Endothelial cell of umbilical vein (primary cell): Measurements from ENCODE around the gene VAC14. TPM values are rescaled to one million over a fixed set of nuclear protein-coding genes. Genes with fewer than 3 reads are reported as not detected.

Experiments used
- BruUV-seq: library from RNA; stranded (reverse); fragments of 400-500 nt; replicated peaks from 2 replicates; lab custom pipeline; 2021; lab: Mats Ljungman, UMichigan
- CTCF ChIA-PET: fragments of 300-600, 350-600 bp; sonication (Branson Sonifier 250); formaldehyde crosslinking; loops from one replicate; lab custom pipeline; 2021; ENCODE audit warnings: antibody characterized with exemption, inconsistent platforms; lab: Charles Lee
- POLR2A ChIA-PET: fragments of 300-600, 350-600 bp; sonication (Branson Sonifier 250); formaldehyde crosslinking; loops from one replicate; lab custom pipeline; 2021; ENCODE audit warnings: antibody characterized with exemption, inconsistent platforms; lab: Charles Lee
- DNase-seq: peaks from one replicate; pipeline ENCODE4 v3.0.0-alpha.2; 2011; ENCODE audit warnings: low read depth, low spot score
- FAIRE-seq: peaks from 2 replicates; lab custom pipeline; 2011; peaks lifted over from hg19 to GRCh38; lab: Jason Lieb, UNC
- H2AFZ ChIP-seq: 2 replicates; pipeline ENCODE4 v1.6.0; 2012; ENCODE audit warnings: low read depth, low read length, control low read depth, inconsistent platforms
- H3K27ac ChIP-seq: 2 replicates; pipeline ENCODE4 v1.5.1; 2011; ENCODE audit warnings: low read depth, mild to moderate bottlenecking, control low read depth, low read length, moderate library complexity; ENCODE audit not compliant: insufficient read depth
- H3K27me3 ChIP-seq, 2 experiments: 2 replicates each; pipeline versions ENCODE4 v1.6.0 to v1.6.1; 2011; ENCODE audit warnings: low read length in 2 of 2, mixed read lengths in 1 of 2; ENCODE audit not compliant: control insufficient read depth in 2 of 2, insufficient read depth in 2 of 2
- H3K36me3 ChIP-seq, 2 experiments: 2 replicates in 1 of 2; 3 replicates in 1 of 2; pipeline ENCODE4 v1.5.1; 2011; ENCODE audit warnings: low read length in 2 of 2, mild to moderate bottlenecking in 1 of 2, moderate library complexity in 1 of 2; ENCODE audit not compliant: control insufficient read depth in 2 of 2, insufficient read depth in 2 of 2; ENCODE audit errors: extremely low read depth in 1 of 2
- H3K4me1 ChIP-seq: 3 replicates; pipeline ENCODE4 v1.5.1; 2011; ENCODE audit warnings: mild to moderate bottlenecking, low read length; ENCODE audit not compliant: control insufficient read depth, insufficient read depth; ENCODE audit errors: extremely low read depth
- H3K4me2 ChIP-seq: 2 replicates; pipeline ENCODE4 v1.6.1; 2011; ENCODE audit warnings: low read length, control low read depth, mixed read lengths; ENCODE audit not compliant: insufficient read depth
- H3K4me3 ChIP-seq, 3 experiments: fragments of 200-600 bp in 1 of 3; sonication (generic), shearing (Covaris generic) in 1 of 3; replicated peaks in 1 of 3; 2 replicates each; pipeline ENCODE4 v1.5.1; 2011 to 2016; ENCODE audit warnings: control low read depth in 3 of 3, low read length in 3 of 3, mild to moderate bottlenecking in 2 of 3, inconsistent platforms in 1 of 3, low read depth in 1 of 3, moderate library complexity in 1 of 3; ENCODE audit not compliant: insufficient read depth in 1 of 3
- H3K79me2 ChIP-seq: 2 replicates; pipeline ENCODE4 v1.6.0; 2012; ENCODE audit warnings: low read length, inconsistent platforms; ENCODE audit not compliant: control insufficient read depth, insufficient read depth
- H3K9ac ChIP-seq: replicated peaks from 2 replicates; pipeline ENCODE3; 2011; ENCODE audit warnings: low read length, control low read depth; ENCODE audit not compliant: insufficient read depth; ENCODE audit errors: extremely low read depth
- H3K9me1 ChIP-seq: replicated peaks from 3 replicates; pipeline ENCODE4 v1.6.0; 2011; ENCODE audit warnings: mild to moderate bottlenecking, low read length; ENCODE audit not compliant: control insufficient read depth, insufficient read depth; ENCODE audit errors: extremely low read depth
- H3K9me3 ChIP-seq: replicated peaks from 2 replicates; pipeline ENCODE4 v1.5.1; 2012; ENCODE audit warnings: low read length, inconsistent platforms; ENCODE audit not compliant: control insufficient read depth, insufficient read depth
- H4K20me1 ChIP-seq: replicated peaks from 2 replicates; pipeline ENCODE3; 2011; ENCODE audit warnings: mild to moderate bottlenecking, low read length; ENCODE audit not compliant: control insufficient read depth, insufficient read depth; ENCODE audit errors: extremely low read depth
- CTCF ChIP-seq, 2 donors: IDR thresholded peaks; 1 replicate in 1 of 2; 2 replicates in 1 of 2; pipeline ENCODE4 v1.5.1; 2011; ENCODE audit warnings: low read length in 2 of 2, mild to moderate bottlenecking in 2 of 2, moderate library complexity in 2 of 2, control low read depth in 1 of 2, inconsistent platforms in 1 of 2, low read depth in 1 of 2; ENCODE audit not compliant: insufficient read depth in 1 of 2; ENCODE audit errors: extremely low read depth in 1 of 2
- JUN ChIP-seq: IDR thresholded peaks from 2 replicates; pipeline ENCODE4 v1.6.1; 2011; ENCODE audit warnings: borderline replicate concordance, low read depth; ENCODE audit not compliant: insufficient read length, insufficient read depth
- MAX ChIP-seq: IDR thresholded peaks from 2 replicates; pipeline ENCODE4 v1.6.1; 2011; ENCODE audit not compliant: insufficient read depth, insufficient read length
- POLR2A ChIP-seq: IDR thresholded peaks from 2 replicates; pipeline ENCODE4 v1.6.1; 2012; ENCODE audit warnings: low read depth, mild to moderate bottlenecking, control low read depth, low read length
- POLR2AphosphoS5 ChIP-seq: IDR thresholded peaks from 2 replicates; pipeline ENCODE4 v1.6.1; 2012; ENCODE audit warnings: low read depth, mild to moderate bottlenecking, control low read depth, low read length, moderate library complexity; ENCODE audit not compliant: insufficient read depth
- dilution Hi-C: fragments of 300-500 bp; cut with MboI; formaldehyde crosslinking; loops from one replicate; pipeline ENCODE4 v1.15.0; 2019; ENCODE audit warnings: low sequenced_read_pairs; ENCODE audit not compliant: extremely low pct_ligation_motif_present
- intact Hi-C: fragments of 100-400 bp; cut with micrococcal nuclease; formaldehyde crosslinking; loops from one replicate; pipeline ENCODE4 v1.10.0; 2022
- polyA plus RNA-seq, 4 experiments: library from polyadenylated mRNA; depleted of rRNA in 3 of 4; stranded (reverse) in 3 of 4; unstranded in 1 of 4; fragments of >200 nt; gene quantifications; 2 replicates each; pipeline versions ENCODE4 v1.2.1 to v1.2.3, GENCODE V29; 2011 to 2012; ENCODE audit warnings: missing spikeins in 1 of 4
- total RNA-seq: library from RNA; stranded (reverse); gene quantifications from 2 replicates; pipeline ENCODE4 v1.2.3, GENCODE V29; 2021

VAC14 gene
- total and polyA plus RNA-seq, 2 donors (not counting 3 experiments of a cell fraction or from before 2014, with no cell fraction given): 37.6 to 57.9 TPM

DNA sequence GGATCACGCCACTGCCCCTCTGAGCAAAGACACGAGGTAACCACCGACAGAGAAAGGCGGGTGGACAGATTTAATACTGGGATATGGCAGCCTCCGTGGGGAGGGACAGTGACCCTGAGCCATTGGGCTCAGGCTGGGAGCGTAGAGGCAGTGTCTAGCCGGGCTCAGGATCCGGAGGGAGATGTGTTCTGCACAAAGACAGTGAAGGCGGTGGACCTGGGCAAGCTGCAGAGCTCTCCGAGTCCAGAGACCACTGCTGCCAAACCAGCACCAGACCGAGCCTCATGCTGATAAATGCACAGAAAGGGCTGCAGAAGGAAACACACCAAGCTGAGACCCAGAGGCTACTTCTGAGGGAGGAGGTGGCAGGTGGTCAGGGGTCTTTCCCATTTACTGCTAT lies 88.6 kb downstream of the VAC14 start:
- no peaks in the 10 kb centered on the region for H4K20me1 ChIP-seq
- no peak overlapping the region for H3K4me2 ChIP-seq
- dilution Hi-C loops (no loop called here), intact Hi-C loops (no loop called here)
- no peaks in the 10 kb centered on the region for H3K79me2 ChIP-seq
- H3K9me3 ChIP-seq: no peaks in the 10 kb centered on the region
- H3K27me3 ChIP-seq: no peaks in the 10 kb centered on the region
- FAIRE-seq: no peak
- no peak overlapping the region for H3K9ac ChIP-seq
- no TSS peak for BruUV-seq
- H3K27ac ChIP-seq: no peak overlapping the region
- POLR2A ChIA-PET: no interaction called here
- no peak for DNase-seq
- no peaks in the 10 kb centered on the region for H3K9me1 ChIP-seq
- no peak for TF ChIP-seq POLR2A
- no peaks in the 10 kb centered on the region for H3K36me3 ChIP-seq
- H3K4me1 ChIP-seq: peaks cover 27% of the 10 kb centered on the region
- H3K4me3 ChIP-seq: no peak overlapping the region
- CTCF ChIA-PET: interaction anchor here (1.2 kb wide), 1 partner anchor 26 kb away, joined by 3 read pairs; no protein-coding TSS in a partner anchor
- H2AFZ ChIP-seq: no peak overlapping the region

DNA sequence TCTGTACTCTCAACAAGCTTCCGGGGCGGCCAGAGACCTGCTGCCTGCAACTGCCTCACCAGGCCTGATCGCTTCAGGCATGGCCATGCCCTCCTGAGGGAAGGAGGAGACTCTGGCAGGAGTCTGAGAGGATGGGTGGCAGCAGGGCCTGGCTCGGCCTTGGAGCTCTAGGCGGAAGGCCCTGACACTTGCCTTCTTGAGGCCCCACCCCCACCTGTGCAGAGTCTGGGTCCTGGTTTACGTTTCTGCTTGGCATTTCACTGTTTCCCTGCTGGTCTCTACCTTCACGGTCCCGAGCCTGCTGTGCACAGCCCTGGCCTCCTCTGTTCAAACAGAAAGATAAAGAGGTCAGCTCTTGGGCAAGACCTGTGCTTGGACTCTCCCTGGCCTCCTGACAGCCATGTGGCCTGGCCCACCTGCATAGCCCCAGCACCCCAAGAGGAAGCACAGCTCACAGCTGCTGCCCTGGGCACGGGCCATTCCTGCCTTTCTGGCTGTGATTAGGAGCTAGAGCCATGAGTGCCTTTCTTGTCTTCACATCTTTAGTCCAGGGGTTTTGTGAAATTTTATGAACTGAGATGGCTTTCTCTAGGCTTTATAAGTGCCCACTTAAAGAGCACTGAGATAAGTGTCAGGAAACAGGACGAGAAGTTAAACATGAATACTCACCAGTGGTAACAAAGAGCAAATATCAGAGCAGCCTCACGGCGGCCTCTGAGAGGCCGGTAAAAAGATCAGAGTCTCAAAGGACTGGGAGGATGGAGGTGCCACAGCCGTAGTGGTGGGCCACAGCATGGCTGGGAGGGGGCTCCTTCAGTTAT lies 89.5 kb downstream of the VAC14 start:
- POLR2A ChIA-PET: interaction anchor here (0.6 kb wide), 1 partner anchor 43 kb away, joined by 3 read pairs; no protein-coding TSS in a partner anchor
- FAIRE-seq (no peak), DNase-seq (no peak)
- no peaks in the 10 kb centered on the region for H3K9me3 ChIP-seq
- no peaks in the 10 kb centered on the region for H3K36me3 ChIP-seq
- H3K9ac ChIP-seq: no peak overlapping the region
- no peak overlapping the region for H3K4me3 ChIP-seq
- no peak overlapping the region for H2AFZ ChIP-seq
- intact Hi-C loops: no loop called here
- dilution Hi-C loops: no loop called here
- TF ChIP-seq POLR2AphosphoS5: no peak
- TF ChIP-seq JUN: no peak
- no peak for TF ChIP-seq MAX
- TF ChIP-seq CTCF (IDR thresholded peaks at IDR 0.05; ENCODE audit: extremely low read depth in 1 of 2, insufficient read depth in 1 of 2, low read depth in 1 of 2, low read length in 2 of 2): no peak
- H3K9me1 ChIP-seq: no peaks in the 10 kb centered on the region
- no peak overlapping the region for H3K4me2 ChIP-seq
- H3K79me2 ChIP-seq: no peaks in the 10 kb centered on the region
- peaks cover 36% of the 10 kb centered on the region for H3K4me1 ChIP-seq
- H4K20me1 ChIP-seq: no peaks in the 10 kb centered on the region
- no peaks in the 10 kb centered on the region for H3K27me3 ChIP-seq
- no TSS peak for BruUV-seq
- CTCF ChIA-PET: interaction anchor here (1.1 kb wide), 1 partner anchor 19 kb away, joined by 3 read pairs; no protein-coding TSS in a partner anchor
- H3K27ac ChIP-seq: no peak overlapping the region
